Ovary (tissue), 9 donors: ENCODE data around the gene FRYL. TPM values are rescaled to one million over a fixed set of nuclear protein-coding genes. Genes with fewer than 3 reads are reported as not detected.

Experiments used
- DNase-seq, 5 donors: peaks; one replicate each; pipeline ENCODE4 v3.0.0-alpha.2; 2019 to 2020
- H3K27ac ChIP-seq, 2 donors: fragments of 200-600 bp; one replicate each; pipeline versions ENCODE4 v1.5.1 to v1.8.0; 2019 to 2022
- H3K27me3 ChIP-seq: fragments of 200-600 bp; one replicate; pipeline ENCODE4 v1.8.0; 2022
- H3K36me3 ChIP-seq: fragments of 200-600 bp; sonication (generic); one replicate; pipeline ENCODE4 v1.5.1; 2019
- H3K4me1 ChIP-seq: one replicate; pipeline ENCODE4 v1.8.1; 2013; ENCODE audit warnings: mild to moderate bottlenecking, moderate library complexity; ENCODE audit not compliant: insufficient read depth
- H3K4me3 ChIP-seq: fragments of 200-600 bp; sonication (generic); one replicate; pipeline ENCODE4 v1.5.1; 2017
- H3K9me3 ChIP-seq, 2 donors: fragments of 200-600 bp in 1 of 2; sonication (generic) in 1 of 2; one replicate each; pipeline versions ENCODE4 v1.5.1 to v1.8.1; 2013 to 2019; ENCODE audit warnings: mild to moderate bottlenecking in 1 of 2, moderate library complexity in 1 of 2
- CTCF ChIP-seq, 3 donors: fragments of 450-650 bp in 2 of 3; fragments of 200-600 bp in 1 of 3; IDR thresholded peaks; one replicate each; pipeline versions ENCODE4 v1.5.1 to v1.8.0; 2016 to 2022; ENCODE audit warnings: antibody characterized with exemption in 3 of 3, mild to moderate bottlenecking in 1 of 3
- EP300 ChIP-seq: sonication (generic); formaldehyde crosslinking; IDR thresholded peaks from one replicate; pipeline ENCODE4 v1.6.1; 2017; ENCODE audit warnings: antibody characterized with exemption
- POLR2A ChIP-seq: fragments of 450-650 bp; IDR thresholded peaks from one replicate; pipeline ENCODE4 v1.6.1; 2017; ENCODE audit warnings: antibody characterized with exemption, mild to moderate bottlenecking, moderate library complexity
- WGBS, 3 donors: extraction: QIAGEN DNeasy Blood & Tissue Kit in 1 of 3; methylation state at CpG; one replicate each; pipeline versions ENCODE4 v1.1.5 to v1.1.7; 2013 to 2017; 5-methylcytosine and 5-hydroxymethylcytosine counted together
- intact Hi-C, 4 donors: fragments of 100-400 bp; cut with DNase I; formaldehyde crosslinking; loops; one replicate each; pipeline versions ENCODE4 v1.11.0 to v1.15.1; 2022 to 2023
- polyA plus RNA-seq, 2 donors: library from polyadenylated mRNA; stranded (reverse); fragments of 200-250 nt in 1 of 2; fragments of 350-450 nt in 1 of 2; fragmentation: Illumina TruSeq in 1 of 2; extraction: RNeasy Lipid Tissue Mini Kit (QIAGEN cat#74804) in 1 of 2; gene quantifications; one replicate each; pipeline ENCODE4 v1.2.3, GENCODE V29; 2013 to 2014
- total RNA-seq, 7 donors: library from RNA; depleted of rRNA in 2 of 7; stranded (reverse); fragments of >200 nt in 2 of 7; fragmentation: NEBNext Ultra II Directional in 3 of 7; extraction: Animal tissue kit (Norgen Biotek cat#: 25700) in 3 of 7; gene quantifications; one replicate each; pipeline versions ENCODE4 v1.1.0 to v1.2.4, GENCODE V29; 2016 to 2023
- donor health status: DM: no; HTN: no; CAD: no; lungs with moderate emphysema.
- donor health status: DM: no; HTN: no; CAD: no.
- donor health status: Bipolar disorder and iron deficiency.
- donor health status: DM: yes; HTN: yes; CAD: no.
- donor health status: DM: no; HTN: no; CAD: no.
- donor health status: DM: yes; HTN: yes; CAD: no.

Gene FRYL
- total and polyA plus RNA-seq, 9 donors: 10.7 to 46.0 (median 35.2) TPM

- H3K9me3 ChIP-seq: no peaks in the 10 kb centered on the region
- DNase-seq: no peak
- no peak overlapping the region for H3K27ac ChIP-seq
- intact Hi-C loops: no loop called here
- TF ChIP-seq POLR2A (no peak), EP300 (no peak), CTCF (IDR thresholded peaks at IDR 0.05) (no peak)
- H3K36me3 ChIP-seq: no peaks in the 10 kb centered on the region
- no peak overlapping the region for H3K4me3 ChIP-seq
- peaks cover 3% of the 10 kb centered on the region for H3K4me1 ChIP-seq
- H3K27me3 ChIP-seq: no peaks in the 10 kb centered on the region
- WGBS, 3 donors: 74 to 85% (median 76%) methylated on average over 3 of the region's 3 CpGs
These were observed 144.8 kb downstream of the FRYL start for GRCh38 chr4:48635310-48635709.

- H3K27ac ChIP-seq: no peak overlapping the region
- no peak for DNase-seq
These were observed 145.3 kb downstream of the FRYL start for GRCh38 chr4:48634688-48635308.

GRCh38 chr4:48633657-48634056, 146.4 kb downstream of the FRYL start:
- H3K36me3 ChIP-seq: no peaks in the 10 kb centered on the region
- H3K4me1 ChIP-seq: peaks cover 1% of the 10 kb centered on the region
- intact Hi-C loops: no loop called here
- H3K9me3 ChIP-seq: no peaks in the 10 kb centered on the region
- H3K27me3 ChIP-seq: no peaks in the 10 kb centered on the region
- TF ChIP-seq CTCF (IDR thresholded peaks at IDR 0.05): no peak
- TF ChIP-seq EP300: no peak
- TF ChIP-seq POLR2A: no peak
- no peak overlapping the region for H3K27ac ChIP-seq
- DNase-seq: no peak
- H3K4me3 ChIP-seq: no peak overlapping the region
- WGBS, 3 donors: 98 to 100% (median 100%) methylated on average over 1 of the region's 1 CpG

More at GRCh38 chr4:48634688-48635308, 145.3 kb downstream of the FRYL start:
- TF ChIP-seq POLR2A: no peak
- TF ChIP-seq EP300: no peak
- TF ChIP-seq CTCF (IDR thresholded peaks at IDR 0.05): no peak
- intact Hi-C loops: no loop called here
- H3K4me3 ChIP-seq: no peak overlapping the region
- no peaks in the 10 kb centered on the region for H3K9me3 ChIP-seq
- no peaks in the 10 kb centered on the region for H3K27me3 ChIP-seq
- H3K4me1 ChIP-seq: peaks cover 2% of the 10 kb centered on the region
- WGBS, 3 donors: 66 to 92% (median 88%) methylated on average over 2 of the region's 2 CpGs
- no peaks in the 10 kb centered on the region for H3K36me3 ChIP-seq

- no peaks in the 10 kb centered on the region for H3K9me3 ChIP-seq
- no peaks in the 10 kb centered on the region for H3K36me3 ChIP-seq
- 90 to 95% (median 93%) methylated on average over 2 of the region's 2 CpGs for WGBS, 3 donors
- TF ChIP-seq POLR2A: no peak
- no peak for TF ChIP-seq CTCF (IDR thresholded peaks at IDR 0.05)
- no peak for TF ChIP-seq EP300
- intact Hi-C loops: no loop called here
- no peaks in the 10 kb centered on the region for H3K4me1 ChIP-seq
- no peak overlapping the region for H3K4me3 ChIP-seq
- H3K27ac ChIP-seq: no peak overlapping the region
- no peak for DNase-seq
- H3K27me3 ChIP-seq: no peaks in the 10 kb centered on the region
These were observed 150.6 kb downstream of the FRYL start for GRCh38 chr4:48629458-48629857.
